ENCODE measurements around the gene MATN1.

Gene MATN1

DNA sequence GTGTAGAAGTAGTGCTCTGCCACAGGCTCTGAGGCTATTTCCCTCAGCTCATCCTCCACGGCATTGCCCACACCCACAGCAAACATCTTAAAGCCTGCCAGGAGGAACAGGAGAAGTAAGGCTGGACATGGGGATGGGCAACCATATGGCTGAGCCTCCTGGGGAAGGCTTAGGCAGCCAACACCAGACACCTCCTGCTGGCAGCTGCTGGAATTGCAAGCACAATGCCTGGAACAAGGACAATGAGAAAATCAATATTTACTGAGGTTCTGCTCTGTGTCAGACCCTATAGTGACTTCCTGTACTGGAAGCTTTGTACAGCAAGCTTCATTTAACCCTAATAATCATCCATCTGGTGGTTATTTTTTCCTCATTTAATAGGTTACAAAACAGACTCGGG lies 8.2 kb downstream of the MATN1 start:
- no peak for DNase-seq

GRCh38 chr1:30714536-30715090 lies 8.8 kb downstream of the MATN1 start:
- no peak for DNase-seq

- DNase-seq = no peak
Observed at GRCh38 chr1:30714025-30714424, 9.4 kb downstream of the MATN1 start.

- DNase-seq = no peak
Observed at GRCh38 chr1:30713311-30713710, 10.1 kb downstream of the MATN1 start.

DNA sequence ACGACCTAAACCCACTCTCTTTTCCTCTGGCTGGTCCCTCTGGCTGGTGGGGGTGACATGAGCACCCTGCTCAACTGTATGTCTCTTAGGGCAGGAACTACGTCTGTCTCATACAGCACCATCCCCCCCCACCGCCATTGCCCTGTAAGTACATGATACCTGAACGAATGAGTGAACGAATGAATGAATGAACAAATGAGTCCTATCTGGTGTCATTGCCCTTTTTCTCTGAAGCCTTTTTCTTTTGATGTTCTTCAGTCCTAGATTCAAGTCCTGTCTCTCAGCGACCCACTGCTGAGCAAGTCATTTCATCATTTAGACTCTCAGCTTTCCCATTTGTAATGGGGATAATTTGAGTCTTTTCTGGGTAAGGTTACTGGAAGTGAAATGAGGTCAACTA lies 10.8 kb downstream of the MATN1 start:
- no peak for DNase-seq

GRCh38 chr1:30710407-30710806 lies 13.0 kb downstream of the MATN1 start:
- DNase-seq = no peak

DNA sequence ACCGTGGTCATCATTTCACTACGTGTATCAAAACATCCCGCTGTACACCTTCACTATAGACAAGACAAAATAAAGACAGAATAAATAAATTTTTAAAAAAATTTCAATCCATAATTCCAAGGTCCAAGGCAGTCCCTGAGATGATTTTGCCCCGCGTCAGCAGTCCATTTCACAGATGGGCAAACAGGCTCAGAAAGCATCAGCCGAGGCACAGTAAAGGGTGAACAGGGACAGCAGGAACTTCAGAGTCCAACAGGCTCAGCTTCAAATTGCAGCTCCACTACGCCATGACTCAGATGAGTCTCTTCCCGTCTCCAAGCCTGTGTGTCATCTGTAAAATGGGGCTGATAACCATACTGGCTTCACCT lies 15.0 kb downstream of the MATN1 start:
- no peak for DNase-seq

DNA sequence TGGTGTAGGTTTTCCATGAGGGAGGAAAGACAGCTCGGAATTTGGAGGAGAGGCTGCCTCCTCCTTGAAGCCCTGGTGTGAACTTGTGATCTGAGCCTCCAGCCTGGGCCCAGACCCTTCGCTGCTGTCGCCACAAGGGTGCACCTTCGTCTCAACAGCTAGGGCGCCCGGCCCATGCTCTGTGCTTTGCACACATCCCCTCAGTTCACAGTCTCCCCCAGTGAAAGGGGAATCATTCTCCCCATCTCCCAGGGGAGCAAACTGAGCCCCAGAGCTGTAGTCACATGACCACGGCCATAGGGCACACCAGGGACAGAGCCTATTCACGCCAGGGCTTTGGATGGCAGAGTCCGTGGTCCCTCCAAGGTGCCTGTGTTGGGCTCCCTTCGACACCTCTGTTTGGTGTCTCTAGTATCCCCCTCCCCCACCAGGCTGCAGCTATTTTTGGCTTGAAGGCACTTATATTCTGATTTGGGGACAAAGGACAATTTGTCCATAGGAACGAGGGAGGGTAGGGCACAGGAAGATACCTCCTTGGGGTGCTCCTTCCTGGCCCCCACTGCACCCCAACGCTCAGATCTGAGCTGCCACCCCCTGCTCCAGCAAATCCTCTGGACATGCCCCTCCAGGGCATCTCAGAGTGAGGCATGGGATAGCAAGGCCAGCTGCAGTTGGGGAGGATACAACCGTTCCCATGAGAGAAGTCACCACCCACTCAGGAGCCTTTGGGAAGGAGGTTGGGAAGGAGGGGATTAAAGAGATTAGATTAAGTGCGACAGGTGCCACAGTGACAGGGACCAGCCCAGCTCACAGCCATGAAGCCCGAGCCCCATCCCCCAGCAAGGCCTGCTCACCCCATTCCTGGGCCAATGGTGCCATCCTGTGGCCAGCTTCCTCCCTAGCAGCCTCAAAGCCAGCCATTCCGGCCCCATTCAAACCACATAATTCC lies 15.7 kb downstream of the MATN1 start:
- DNase-seq = peak; percentile 86

GRCh38 chr1:30706528-30706927 lies 16.9 kb downstream of the MATN1 start:
- no peak for DNase-seq

DNA sequence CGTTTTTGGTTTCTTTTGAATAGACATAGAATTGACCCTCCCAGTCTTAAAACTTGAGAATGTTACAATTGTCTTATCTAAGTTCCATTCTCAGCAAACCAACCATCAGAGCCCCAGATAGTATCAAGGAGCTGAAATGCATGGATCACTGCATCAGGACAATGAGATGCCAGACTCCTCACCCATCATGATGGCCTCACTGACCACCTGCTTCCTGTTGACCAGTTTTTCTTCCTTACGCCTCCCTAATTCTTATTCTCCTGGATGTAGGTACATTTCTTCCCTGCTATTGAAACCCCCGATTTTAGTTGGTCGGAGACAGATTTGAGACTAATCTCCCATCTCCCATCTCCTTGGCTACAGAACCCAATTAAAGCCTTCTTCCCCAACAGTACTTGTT lies 17.7 kb downstream of the MATN1 start:
- DNase-seq = no peak

DNA sequence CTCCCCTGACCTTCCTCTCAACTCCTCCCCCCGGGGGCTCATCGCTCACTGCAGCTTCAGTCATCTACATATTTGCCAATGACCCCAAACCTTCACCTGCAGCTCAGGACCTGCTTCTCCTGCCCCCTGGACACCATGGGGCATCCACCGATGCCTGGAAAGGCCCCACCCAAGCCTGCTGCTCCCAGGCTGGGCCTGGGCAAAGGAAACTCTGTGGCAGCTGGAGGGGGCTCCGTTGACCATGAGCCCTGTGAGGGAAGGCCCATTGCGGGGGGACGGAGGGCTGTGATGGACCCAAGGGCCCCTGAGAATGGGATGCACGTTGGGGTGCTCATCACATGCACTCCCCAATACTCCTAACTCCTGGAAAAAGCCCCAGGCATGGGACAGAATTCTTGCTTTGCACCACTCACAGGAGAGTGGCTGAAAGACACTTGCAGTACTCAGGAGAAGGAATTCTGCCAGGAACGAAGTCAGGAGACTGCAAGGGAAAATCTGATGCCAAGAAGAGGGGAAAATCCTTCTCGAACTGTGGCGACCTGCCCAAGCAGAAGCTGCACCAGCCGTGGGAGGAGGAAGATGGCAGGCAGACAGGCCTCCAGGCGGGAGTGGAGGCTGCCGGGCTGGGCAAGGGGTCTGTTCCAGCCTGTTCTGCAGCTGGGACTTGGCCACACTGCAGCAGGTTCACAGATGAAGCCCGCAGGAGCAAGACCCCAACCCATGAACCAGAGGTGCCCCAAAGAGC lies 18.4 kb downstream of the MATN1 start:
- no peak for DNase-seq

DNA sequence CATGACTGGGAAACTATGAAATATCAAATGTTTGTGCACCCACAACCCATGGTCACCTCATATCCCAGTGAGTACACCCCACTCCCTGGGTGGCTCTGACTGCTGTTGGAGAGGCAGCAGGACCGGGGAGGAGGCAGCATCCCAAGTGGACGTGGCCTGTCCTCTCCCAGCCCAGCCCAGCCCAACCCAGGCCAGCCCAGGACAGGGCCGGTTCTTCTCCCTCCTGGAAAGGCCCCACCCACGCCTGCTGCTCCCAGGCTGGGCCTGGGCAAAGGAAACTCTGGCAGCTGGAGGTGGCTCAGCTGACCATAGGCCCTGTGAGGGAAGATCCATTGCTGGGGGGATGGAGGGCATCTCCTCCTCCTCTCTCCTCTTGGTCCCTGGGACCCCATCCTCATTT lies 19.1 kb downstream of the MATN1 start:
- no peak for DNase-seq

GRCh38 chr1:30702823-30703222 lies 20.6 kb downstream of the MATN1 start:
- DNase-seq = no peak

GRCh38 chr1:30701258-30701633 lies 22.1 kb downstream of the MATN1 start:
- DNase-seq = no peak

DNA sequence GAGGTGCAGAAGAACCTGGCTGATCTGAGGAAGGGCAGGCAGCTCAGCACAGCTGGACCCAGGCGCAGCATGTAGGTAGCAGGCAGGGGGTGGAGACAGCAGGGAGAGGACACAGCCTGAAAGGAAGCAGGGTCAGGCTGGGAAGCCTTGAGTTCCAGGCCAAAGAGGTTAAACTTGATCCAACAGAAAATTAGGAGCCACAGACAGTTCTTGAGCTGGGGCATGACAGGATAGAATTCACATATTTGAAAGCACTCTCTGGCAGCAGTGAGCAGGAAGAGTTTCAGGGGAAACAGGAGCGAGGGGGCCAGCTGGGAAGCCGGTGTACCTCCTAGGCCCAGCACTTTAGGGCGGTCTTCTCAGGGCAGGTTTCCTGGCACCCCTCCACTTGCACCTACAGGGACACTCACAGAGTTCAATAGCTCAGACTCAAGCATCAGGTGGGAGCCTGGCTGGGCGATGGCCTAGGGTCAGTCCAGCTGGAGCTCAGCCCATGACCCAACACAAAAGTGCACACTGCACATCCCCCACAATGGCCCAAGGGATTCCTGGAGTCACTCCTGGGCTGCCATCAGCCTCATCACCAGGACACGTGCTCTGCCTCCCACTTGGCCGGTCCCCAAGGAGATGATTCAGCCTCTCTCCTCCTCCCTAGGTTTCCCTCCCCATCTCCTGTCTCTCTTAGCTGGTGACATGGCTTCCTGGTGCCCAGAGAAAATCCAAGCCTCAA lies 22.7 kb downstream of the MATN1 start:
- no peak for DNase-seq

DNA sequence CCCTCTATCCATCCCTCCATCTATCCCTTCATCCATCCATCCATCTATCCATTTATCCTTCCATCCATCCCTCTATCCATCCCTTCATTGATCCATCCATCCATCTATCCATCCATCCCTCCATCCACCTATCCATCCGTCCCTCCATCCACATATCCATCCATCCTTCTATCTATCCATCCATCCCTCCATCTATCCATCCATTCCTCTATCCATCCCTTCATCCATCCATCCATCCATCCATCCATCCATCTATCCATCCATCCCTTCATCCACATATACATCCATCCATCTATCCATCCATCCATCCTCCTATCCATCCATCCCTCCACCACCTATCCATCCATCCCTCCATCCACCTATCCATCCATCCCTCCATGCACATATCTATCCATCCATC lies 23.6 kb downstream of the MATN1 start:
- DNase-seq = no peak

DNA sequence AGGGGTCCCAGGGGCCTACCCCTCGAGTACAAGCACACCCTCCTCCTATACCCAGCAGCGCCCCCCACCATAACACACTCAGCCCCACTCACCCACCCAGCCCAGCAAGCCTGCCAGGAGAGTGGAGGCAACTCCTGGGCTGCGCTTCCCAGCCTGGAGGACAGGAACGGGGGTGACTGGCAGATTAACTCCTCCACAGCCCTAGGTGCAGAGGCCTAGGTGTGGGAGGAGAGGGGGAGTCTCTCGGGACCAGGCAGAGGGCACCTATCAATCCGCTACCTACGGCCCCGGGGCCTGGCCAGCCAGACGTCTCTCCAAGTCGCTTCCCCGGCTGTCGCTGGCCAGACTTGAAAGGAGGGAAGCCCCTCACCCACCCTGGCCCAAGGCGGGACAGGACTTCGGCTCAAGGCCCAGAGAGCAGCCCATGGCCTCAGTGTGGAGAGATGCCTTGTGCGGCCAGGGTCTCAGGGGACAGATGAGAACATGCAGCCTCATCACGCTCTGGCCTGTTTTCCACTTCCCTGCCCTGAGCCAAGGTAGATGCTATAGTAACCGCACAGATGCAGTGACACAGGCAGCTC lies 24.9 kb downstream of the MATN1 start:
- DNase-seq = no peak

DNA sequence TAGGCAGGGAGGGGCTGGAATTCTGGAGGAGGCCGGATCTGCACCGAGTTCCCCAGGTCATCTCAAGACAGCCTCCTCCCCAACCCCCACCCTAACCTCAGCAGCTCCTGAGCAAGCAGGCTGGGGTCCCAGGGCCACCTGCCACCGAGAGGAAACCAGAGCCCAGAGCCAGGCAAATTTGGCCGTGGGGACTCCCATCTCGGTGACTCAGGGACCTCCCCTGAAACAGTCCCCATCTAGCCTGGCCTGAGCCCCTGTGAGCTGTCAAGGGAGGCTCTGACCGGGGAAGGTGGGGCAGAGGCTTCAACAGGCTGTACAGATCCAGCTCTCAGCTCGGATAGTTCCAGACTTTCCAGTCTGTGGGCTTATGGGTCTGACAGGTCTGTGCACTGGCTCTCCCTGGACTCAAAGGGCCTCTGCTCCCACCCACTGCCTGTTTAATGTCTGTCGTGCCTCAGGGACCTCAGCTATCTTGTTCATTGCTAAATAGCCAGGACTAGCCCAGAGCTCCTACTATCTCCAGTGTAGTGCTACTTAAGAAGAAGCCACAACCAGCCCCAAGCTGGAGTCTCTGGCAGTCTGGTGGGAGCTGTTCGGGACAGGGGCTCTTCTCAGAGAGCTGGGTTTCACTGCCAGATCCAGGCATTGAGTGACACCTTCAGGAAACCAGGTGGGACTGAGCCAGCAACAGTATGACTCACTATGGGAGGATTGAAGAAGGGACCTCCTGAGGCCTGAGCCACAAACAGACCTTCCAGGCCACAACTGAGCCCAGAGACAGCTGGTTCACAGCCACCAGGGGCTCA lies 25.6 kb downstream of the MATN1 start:
- no peak for DNase-seq

DNA sequence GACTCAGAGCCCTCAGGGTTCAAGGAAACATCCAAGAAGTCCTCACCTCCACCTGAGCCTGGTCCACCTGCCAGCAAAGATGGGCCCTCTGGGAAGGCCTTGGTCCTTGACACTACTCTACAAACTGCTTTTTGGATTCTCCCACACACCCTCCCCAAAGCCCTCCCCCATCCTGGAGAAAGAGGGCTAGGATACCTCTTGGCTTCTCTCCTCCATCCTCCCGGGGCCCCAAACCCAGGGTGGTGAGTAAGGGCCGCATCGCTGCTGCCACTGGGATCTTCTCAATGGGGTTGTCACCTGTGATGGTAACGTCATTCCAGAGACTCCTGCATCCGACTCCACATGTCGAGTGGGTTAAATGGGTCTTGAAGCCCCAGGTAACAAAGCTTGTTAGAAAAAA lies 26.6 kb downstream of the MATN1 start:
- no peak for DNase-seq

GRCh38 chr1:30695439-30695841 lies 27.9 kb downstream of the MATN1 start:
- DNase-seq = no peak

GRCh38 chr1:30694280-30695175 lies 28.9 kb downstream of the MATN1 start:
- DNase-seq = no peak

All from activated CD8-positive, alpha-beta memory T cell treated with anti-CD3 and anti-CD28 coated beads for 24 hours (primary cell).